Ascending aorta (tissue), 2 donors: ENCODE data around the gene TMX3. TPM values are rescaled to one million over a fixed set of nuclear protein-coding genes. Genes with fewer than 3 reads are reported as not detected.

Experiments used
- DNase-seq, 2 donors: peaks; one replicate each; pipeline ENCODE4 v3.0.0-alpha.2; 2019; ENCODE audit warnings: low spot score in 2 of 2
- H3K27ac ChIP-seq, 2 donors: fragments of 200-600 bp; sonication (generic); one replicate each; pipeline ENCODE4 v1.5.1; 2016 to 2017; ENCODE audit warnings: mild to moderate bottlenecking in 1 of 2
- H3K27me3 ChIP-seq: fragments of 200-600 bp; sonication (generic); one replicate; pipeline ENCODE4 v1.5.1; 2017
- H3K36me3 ChIP-seq, 2 donors: fragments of 200-600 bp; sonication (generic); one replicate each; pipeline ENCODE4 v1.5.1; 2016
- H3K4me1 ChIP-seq, 2 donors: fragments of 200-600 bp; sonication (generic); one replicate each; pipeline ENCODE4 v1.5.1; 2016 to 2017; ENCODE audit warnings: mild to moderate bottlenecking in 1 of 2
- H3K4me3 ChIP-seq, 2 donors: fragments of 200-600 bp; sonication (generic); one replicate each; pipeline ENCODE4 v1.5.1; 2016 to 2017; ENCODE audit warnings: mild to moderate bottlenecking in 1 of 2
- H3K9me3 ChIP-seq, 2 donors: fragments of 200-600 bp; sonication (generic); one replicate each; pipeline ENCODE4 v1.5.1; 2016
- intact Hi-C: fragments of 100-400 bp; cut with DNase I; formaldehyde crosslinking; loops from one replicate; pipeline ENCODE4 v1.15.1; 2023
- total RNA-seq: library from RNA; depleted of rRNA; stranded (reverse); fragments of >200 nt; gene quantifications from one replicate; pipeline ENCODE4 v1.1.0, GENCODE V29; 2016
- TF ChIP-seq, protein P1 (sequence below), 3 experiments: fragments of 200-600 bp in 2 of 3; fragments of 450-650 bp in 1 of 3; sonication (generic) in 2 of 3; IDR thresholded peaks; one replicate each; pipeline ENCODE4 v1.5.1; 2016 to 2019; ENCODE audit warnings: antibody characterized with exemption in 3 of 3, mild to moderate bottlenecking in 1 of 3, moderate library complexity in 1 of 3

TMX3 gene
- total RNA-seq, 1 donor from 2014 or later = 12.9 TPM

DNA sequence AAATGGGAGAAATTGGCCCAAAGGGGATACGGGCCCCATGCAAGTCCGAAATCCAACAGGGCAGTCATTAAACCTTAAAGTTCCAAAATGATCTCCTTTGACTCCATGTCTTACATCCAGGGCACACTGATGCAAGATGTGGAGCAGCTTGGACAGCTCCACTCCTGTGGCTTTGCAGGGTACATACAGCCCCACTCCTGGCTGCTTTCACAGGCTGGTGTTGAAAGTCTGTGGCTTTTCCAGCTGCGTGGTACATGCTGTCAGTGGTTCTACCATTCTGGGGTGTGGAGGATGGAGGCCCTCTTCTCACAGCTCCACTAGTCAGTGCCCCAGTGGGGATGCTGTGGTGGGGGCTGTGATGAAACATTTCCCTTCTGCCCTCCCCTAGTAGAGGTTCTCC is 8.6 kb upstream of the TMX3 start:
- TF ChIP-seq, protein P1, sequence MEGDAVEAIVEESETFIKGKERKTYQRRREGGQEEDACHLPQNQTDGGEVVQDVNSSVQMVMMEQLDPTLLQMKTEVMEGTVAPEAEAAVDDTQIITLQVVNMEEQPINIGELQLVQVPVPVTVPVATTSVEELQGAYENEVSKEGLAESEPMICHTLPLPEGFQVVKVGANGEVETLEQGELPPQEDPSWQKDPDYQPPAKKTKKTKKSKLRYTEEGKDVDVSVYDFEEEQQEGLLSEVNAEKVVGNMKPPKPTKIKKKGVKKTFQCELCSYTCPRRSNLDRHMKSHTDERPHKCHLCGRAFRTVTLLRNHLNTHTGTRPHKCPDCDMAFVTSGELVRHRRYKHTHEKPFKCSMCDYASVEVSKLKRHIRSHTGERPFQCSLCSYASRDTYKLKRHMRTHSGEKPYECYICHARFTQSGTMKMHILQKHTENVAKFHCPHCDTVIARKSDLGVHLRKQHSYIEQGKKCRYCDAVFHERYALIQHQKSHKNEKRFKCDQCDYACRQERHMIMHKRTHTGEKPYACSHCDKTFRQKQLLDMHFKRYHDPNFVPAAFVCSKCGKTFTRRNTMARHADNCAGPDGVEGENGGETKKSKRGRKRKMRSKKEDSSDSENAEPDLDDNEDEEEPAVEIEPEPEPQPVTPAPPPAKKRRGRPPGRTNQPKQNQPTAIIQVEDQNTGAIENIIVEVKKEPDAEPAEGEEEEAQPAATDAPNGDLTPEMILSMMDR (IDR thresholded peaks at IDR 0.05) = no peak
- no peak overlapping the region for H3K27ac ChIP-seq
- intact Hi-C loops = no loop called here
- H3K9me3 ChIP-seq = no peaks in the 10 kb centered on the region
- H3K27me3 ChIP-seq = no peaks in the 10 kb centered on the region
- DNase-seq = no peak
- no peak overlapping the region for H3K4me3 ChIP-seq
- H3K36me3 ChIP-seq = no peaks in the 10 kb centered on the region
- no peaks in the 10 kb centered on the region for H3K4me1 ChIP-seq

- Histone ChIP-seq H3K4me1 (no peaks in the 10 kb centered on the region), H3K36me3 (no peaks in the 10 kb centered on the region), H3K27ac (peak overlapping the region; percentile 82 to 83), H3K9me3 (no peaks in the 10 kb centered on the region), H3K27me3 (no peaks in the 10 kb centered on the region), H3K4me3 (no peak overlapping the region)
- TF ChIP-seq, protein P1 (IDR thresholded peaks at IDR 0.05) = no peak
- intact Hi-C loops = no loop called here
- DNase-seq = no peak
Measured at GRCh38 chr18:68722821-68723220, 7.9 kb upstream of the TMX3 start.

DNA sequence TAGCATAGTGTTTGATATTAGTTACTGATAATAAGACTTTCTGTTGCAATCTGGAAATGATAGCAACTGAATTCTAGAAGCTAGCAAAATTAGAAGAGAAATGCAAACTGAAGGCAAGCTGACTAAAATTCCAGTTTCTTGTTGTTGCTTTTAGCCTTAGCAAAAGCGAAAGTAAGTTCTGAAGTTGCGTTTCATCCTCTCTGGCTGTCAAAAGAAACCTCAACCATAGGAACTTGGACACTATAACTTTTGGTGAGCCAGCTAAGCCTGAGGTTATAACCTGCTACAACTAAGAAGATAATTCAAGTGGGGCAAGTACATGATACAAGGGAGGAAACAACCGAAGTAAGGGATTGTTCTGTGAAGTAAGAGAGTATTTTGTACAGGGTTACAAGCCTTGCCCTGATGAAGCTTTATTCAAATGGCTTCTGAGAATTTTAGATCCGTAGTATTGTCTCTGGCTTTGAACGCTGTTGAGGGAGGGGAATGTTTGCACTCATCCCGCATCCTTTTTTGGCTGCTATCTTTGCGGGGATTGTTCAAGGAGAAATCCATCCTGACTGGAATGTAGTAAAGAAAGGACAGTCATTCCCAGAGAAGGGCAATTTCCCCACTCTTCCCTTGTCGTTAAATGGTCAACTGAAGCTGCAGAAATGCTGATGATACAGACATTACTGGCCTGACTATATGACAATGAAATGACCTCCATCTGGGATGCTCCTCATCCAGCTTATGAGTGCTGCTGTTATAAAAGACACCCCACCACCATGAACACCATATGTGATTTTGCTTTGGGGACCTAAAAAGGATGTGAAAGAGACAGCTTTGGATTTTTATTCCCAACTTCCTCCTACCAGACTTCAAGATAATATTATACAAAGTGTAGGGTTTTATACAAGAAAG is 7.0 kb upstream of the TMX3 start:
- Histone ChIP-seq H3K9me3 (no peaks in the 10 kb centered on the region), H3K4me3 (peak overlapping the region; percentile 46 to 64), H3K36me3 (no peaks in the 10 kb centered on the region), H3K27ac (peak overlapping the region; percentile 82 to 83), H3K4me1 (no peaks in the 10 kb centered on the region), H3K27me3 (no peaks in the 10 kb centered on the region)
- DNase-seq = no peak
- TF ChIP-seq, protein P1 (IDR thresholded peaks at IDR 0.05) = no peak
- intact Hi-C loops = no loop called here

- TF ChIP-seq, protein P1 (IDR thresholded peaks at IDR 0.05) = no peak
- H3K9me3 ChIP-seq = no peaks in the 10 kb centered on the region
- DNase-seq = no peak
- H3K36me3 ChIP-seq = peaks cover 12 to 26% of the 10 kb centered on the region in 2 donors
- H3K27ac ChIP-seq = peak overlapping the region; percentile 40 to 76
- H3K27me3 ChIP-seq = no peaks in the 10 kb centered on the region
- intact Hi-C loops = loop anchor here (5.0 to 10.0 kb wide), 3 partner anchors 242 to 1710 kb away; partner anchors contain the start of gene DSEL
- H3K4me1 ChIP-seq = peaks cover 0 to 8% of the 10 kb centered on the region in 2 donors
- peak overlapping the region; percentile 66 to 98 for H3K4me3 ChIP-seq
Measured at GRCh38 chr18:68714366-68714711, 569 bp downstream of the TMX3 start.

DNA sequence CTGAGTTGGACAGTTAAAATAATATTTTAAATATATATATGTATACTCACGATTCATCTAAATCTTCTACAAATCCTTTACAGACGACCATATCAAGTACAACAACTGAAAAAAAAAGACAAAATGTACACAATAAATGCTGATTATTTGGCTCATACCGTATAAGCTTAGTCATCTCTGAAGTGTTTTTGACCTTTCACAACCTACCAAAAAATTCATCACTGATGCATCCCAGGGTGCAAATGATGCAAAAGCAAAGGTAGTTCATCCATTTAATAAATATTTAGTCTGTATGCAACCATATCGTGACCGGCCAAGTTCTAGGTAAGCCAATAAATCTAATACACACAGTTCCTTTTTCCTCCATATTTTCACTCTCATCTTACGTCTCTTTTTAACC is 1.1 kb downstream of the TMX3 start:
- no peaks in the 10 kb centered on the region for H3K27me3 ChIP-seq
- no peaks in the 10 kb centered on the region for H3K9me3 ChIP-seq
- DNase-seq = no peak
- peaks cover 15 to 31% of the 10 kb centered on the region in 2 donors for H3K36me3 ChIP-seq
- H3K4me3 ChIP-seq = peak overlapping the region; percentile 66 to 98
- TF ChIP-seq, protein P1 (IDR thresholded peaks at IDR 0.05) = no peak
- intact Hi-C loops = loop anchor here (5.0 to 10.0 kb wide), 3 partner anchors 241 to 1711 kb away; partner anchors contain the start of gene DSEL
- peaks cover 0 to 8% of the 10 kb centered on the region in 2 donors for H3K4me1 ChIP-seq
- H3K27ac ChIP-seq = no peak overlapping the region
